Epithelial cell of esophagus (primary cell): ENCODE data around the gene KLHL36.

Experiments
- DNase-seq: peaks from one replicate; pipeline ENCODE4 v3.0.0; 2010; ENCODE audit warnings: low read depth
- H3K4me3 ChIP-seq: 2 replicates; pipeline ENCODE4 v1.5.1; 2011; ENCODE audit warnings: mild to moderate bottlenecking, low read length, control low read depth
- TF ChIP-seq, protein P1 (sequence below): IDR thresholded peaks from 2 replicates; pipeline ENCODE4 v1.5.1; 2011; ENCODE audit warnings: low read depth, mild to moderate bottlenecking, low read length, control low read depth, inconsistent platforms; ENCODE audit not compliant: insufficient read depth; ENCODE audit errors: missing control alignments

The KLHL36 gene

DNA sequence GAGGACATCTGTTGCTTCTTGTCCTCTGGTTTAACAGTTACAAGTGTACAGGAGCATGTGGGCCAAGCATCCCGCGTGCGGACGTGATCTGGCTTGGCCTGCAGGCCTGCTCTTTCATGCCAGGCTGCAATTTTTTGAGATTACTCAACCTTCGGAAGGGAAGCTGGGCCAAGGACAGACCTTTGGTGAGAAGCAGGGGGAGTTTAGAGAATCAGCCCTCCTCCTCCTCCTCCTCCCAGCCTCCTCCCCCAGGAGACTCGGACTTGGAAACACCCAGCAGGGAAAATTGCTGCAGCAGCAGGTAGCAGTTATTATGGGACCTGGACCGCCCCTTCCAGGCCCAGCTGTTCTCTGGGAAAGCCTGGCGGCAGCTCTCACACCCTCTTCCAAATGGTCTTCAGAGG lies 5.1 kb upstream of the KLHL36 start:
- DNase-seq, result peak; percentile 92
- TF ChIP-seq, protein P1, sequence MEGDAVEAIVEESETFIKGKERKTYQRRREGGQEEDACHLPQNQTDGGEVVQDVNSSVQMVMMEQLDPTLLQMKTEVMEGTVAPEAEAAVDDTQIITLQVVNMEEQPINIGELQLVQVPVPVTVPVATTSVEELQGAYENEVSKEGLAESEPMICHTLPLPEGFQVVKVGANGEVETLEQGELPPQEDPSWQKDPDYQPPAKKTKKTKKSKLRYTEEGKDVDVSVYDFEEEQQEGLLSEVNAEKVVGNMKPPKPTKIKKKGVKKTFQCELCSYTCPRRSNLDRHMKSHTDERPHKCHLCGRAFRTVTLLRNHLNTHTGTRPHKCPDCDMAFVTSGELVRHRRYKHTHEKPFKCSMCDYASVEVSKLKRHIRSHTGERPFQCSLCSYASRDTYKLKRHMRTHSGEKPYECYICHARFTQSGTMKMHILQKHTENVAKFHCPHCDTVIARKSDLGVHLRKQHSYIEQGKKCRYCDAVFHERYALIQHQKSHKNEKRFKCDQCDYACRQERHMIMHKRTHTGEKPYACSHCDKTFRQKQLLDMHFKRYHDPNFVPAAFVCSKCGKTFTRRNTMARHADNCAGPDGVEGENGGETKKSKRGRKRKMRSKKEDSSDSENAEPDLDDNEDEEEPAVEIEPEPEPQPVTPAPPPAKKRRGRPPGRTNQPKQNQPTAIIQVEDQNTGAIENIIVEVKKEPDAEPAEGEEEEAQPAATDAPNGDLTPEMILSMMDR, result no peak
- no peak overlapping the region for H3K4me3 ChIP-seq

DNA sequence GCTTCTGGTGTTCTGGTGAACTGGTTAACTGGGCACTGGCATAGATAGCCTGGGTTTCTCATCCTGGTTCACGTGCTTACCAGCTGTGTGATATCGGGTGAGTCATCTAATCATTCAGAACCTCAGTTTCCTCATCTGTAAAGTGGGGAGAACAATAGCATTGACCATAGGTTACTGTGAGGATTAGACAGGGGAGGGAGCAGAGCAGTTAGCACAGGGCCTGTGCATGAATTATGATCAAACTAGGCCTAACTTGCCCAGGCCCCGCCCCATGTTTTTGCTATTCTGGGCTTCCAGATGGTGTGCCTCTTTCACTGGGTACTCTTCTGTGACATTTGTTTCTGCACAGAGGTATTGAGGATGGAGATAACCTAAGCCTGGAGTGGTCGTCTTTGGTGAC lies 4.6 kb upstream of the KLHL36 start:
- H3K4me3 ChIP-seq, result no peak overlapping the region
- TF ChIP-seq, protein P1, result no peak
- DNase-seq, result peak; percentile 70

DNA sequence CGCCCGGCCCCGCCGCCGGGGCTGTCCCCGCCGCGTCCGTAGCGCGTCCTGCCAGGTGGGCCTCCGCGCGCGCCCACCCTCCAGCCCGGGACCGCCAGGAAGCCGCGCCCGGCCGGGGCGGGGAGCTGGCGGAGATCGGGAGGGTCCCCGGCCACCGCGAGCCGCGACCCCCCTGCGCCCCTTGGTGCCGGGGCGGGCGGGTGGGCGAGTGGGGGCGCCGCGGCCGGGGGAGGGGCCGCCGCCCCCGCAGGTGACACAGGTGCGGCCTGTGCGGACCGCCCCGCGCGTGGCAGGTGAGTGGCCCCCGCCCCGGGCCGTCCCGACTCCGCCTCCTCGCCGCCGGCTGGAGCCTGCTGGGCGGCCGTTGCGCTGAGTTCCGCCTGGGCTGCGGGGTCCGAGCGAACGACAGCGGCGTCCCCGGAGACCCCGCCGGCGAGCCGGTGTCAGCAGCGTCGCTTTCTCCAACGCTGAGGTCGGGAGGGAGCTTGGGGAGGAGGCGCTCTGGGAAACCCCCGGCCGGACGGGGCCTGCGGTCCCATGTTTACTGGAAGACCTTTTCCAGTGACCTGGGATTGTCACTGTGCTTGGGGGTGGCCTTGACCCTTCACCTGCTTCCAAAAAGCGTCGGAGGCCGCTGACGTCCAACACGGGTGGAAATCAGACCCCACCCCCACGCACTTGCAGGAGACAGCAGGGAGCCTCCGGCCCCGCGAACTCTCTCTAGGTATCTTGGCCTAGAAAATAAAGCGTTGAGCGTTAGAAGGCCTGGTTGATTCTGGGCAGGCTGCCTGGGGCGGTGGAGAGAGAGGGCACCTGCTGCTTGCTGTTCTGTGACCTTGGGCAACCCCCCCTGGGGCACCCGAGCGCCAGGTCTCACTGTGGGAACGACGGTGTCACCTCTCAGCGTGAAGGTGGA lies 542 bp downstream of the KLHL36 start:
- DNase-seq, result peak; percentile 34
- H3K4me3 ChIP-seq, result peak overlapping the region; percentile 70
- TF ChIP-seq, protein P1, result no peak

DNA sequence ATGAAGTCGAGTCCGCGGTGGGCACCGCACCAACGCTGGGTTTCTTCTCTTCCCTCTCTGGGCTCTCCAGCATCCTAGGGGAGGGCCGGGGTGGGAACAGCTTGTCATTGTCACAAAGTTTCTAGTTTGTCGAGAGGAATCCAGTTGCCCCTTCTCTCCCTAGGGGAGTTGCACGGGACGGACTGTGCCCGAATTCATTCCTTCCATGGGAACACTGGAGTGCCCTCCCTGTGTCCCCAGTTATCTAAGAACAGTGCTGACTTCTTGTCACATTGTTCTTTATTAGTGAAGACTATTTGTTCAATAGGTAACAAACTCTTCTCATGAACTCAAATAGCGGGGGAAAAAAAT lies 1.2 kb downstream of the KLHL36 start:
- TF ChIP-seq, protein P1, result no peak
- DNase-seq, result no peak
- H3K4me3 ChIP-seq, result peak overlapping the region; percentile 70

DNA sequence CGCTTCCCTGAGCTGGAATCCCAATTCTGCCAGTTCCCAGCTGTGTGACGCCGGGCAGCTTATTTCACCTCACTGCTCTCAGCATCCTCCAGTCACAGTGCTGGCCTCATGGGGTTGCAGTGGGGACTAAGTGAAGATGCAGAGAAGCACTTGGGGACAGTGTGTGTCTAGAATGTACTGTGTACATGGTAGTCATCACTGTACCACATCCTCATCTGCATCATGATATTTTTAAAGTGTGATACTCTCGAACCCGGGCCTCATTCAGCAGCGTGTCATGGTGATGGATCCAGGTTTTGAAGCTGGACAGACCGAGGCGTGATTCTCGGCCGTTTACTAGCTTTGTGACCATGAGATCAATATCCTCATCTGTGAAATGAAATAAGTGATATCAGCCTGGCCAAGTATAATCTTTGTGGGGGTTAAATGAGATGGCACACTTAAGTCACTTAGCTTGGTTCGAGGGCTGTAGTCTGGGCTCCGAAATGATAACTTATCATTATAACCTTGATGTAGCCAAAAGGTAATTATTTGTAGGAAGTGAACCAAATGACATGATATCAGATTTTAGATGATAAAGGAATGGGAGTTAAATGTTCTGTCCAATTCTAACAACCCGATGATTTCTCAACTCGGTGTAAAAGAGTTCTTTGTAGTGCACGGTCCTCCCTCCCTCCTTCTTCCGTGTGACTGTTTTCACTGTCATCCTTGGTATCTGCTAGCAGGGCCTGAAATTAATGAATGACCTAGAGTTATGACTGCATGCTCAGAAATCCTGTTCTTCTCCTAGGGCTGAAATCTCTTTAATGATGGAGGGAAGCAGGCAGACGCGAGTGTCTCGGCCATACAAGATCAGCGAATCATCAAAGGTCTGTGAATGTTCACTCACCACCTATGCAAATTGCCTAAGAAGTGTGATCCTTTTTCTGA lies 2.0 kb downstream of the KLHL36 start:
- TF ChIP-seq, protein P1, result no peak
- peak; percentile 93 for DNase-seq
- no peak overlapping the region for H3K4me3 ChIP-seq

DNA sequence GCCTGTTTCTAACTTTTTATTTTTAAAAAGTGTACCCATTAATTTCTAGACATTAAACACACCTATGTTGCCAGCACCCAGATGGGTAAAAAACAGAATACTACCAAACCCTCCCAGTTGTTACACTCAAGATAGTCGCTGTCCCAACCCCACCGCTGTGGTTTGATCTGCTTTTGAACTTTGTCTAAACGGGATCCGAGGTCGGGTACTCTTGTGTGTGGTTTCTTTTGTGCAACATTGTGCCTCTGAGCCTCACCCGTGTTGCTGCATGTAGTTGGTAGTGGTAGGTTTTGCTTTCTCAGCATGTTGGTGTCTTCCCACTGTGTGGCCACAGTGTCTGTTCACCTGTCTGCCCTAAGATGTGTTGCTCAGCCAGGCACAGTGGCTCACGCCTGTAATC lies 4.3 kb downstream of the KLHL36 start:
- H3K4me3 ChIP-seq, result no peak overlapping the region
- DNase-seq, result no peak
- TF ChIP-seq, protein P1, result no peak
